ENCODE data around the gene PDHB.

DNA sequence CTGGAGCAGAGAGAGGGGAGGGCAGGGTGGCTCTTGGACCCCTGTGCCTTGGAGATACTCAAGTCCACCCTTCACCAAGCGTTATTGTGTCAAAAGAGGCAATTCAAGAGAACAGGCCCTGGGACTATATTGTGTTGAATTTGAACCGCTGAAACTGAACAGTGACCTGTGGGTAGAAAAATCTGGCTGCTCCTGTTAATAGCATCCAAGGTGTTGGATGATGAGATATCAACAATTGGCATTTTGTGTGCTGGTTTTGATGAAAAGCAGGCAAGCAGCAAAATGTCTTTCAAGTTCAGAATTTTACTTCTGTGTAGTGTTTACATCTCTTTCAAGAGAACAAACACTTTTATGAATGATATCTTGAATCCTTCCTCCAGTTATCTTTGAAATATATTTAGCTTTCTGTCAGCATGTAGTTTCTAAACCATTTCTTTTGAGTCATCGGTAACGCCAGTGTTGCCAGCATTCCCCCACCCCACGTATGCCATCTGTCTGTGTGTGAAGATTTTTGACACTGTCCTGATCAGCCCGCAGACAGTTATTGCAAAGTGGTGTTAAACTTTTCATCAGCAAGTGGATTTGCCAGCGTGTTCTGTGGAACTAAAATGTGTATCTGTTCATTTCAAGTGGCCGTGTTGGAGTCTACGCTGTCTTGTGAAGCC is 34.8 kb downstream of the PDHB start:
- TF ChIP-seq, protein P1, sequence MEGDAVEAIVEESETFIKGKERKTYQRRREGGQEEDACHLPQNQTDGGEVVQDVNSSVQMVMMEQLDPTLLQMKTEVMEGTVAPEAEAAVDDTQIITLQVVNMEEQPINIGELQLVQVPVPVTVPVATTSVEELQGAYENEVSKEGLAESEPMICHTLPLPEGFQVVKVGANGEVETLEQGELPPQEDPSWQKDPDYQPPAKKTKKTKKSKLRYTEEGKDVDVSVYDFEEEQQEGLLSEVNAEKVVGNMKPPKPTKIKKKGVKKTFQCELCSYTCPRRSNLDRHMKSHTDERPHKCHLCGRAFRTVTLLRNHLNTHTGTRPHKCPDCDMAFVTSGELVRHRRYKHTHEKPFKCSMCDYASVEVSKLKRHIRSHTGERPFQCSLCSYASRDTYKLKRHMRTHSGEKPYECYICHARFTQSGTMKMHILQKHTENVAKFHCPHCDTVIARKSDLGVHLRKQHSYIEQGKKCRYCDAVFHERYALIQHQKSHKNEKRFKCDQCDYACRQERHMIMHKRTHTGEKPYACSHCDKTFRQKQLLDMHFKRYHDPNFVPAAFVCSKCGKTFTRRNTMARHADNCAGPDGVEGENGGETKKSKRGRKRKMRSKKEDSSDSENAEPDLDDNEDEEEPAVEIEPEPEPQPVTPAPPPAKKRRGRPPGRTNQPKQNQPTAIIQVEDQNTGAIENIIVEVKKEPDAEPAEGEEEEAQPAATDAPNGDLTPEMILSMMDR (IDR thresholded peaks at IDR 0.05) = no peak
- TF ChIP-seq POLR2A (IDR thresholded peaks at IDR 0.05) = no peak

Measured in right lobe of liver (tissue), 4 donors.